Measurements from ENCODE around the gene TMEM30A. TPM values are rescaled to one million over a fixed set of nuclear protein-coding genes. Genes with fewer than 3 reads are reported as not detected.

TMEM30A gene
- total RNA-seq, 2 experiments from 2014 or later = 18.2 to 32.1 TPM

GRCh38 chr6:75235271-75235670 lies 49.3 kb downstream of the TMEM30A start:
- Histone ChIP-seq H4K20me1 (ENCODE audit: insufficient read depth, low read length) (no peaks in the 10 kb centered on the region), H3K4me1 (ENCODE audit: insufficient read depth, low read length, poor library complexity, severe bottlenecking) (no peaks in the 10 kb centered on the region), H3K27ac (ENCODE audit: low read depth, low read length, poor library complexity, severe bottlenecking) (no peak overlapping the region), H3K4me3 (ENCODE audit: low read depth, low read length, poor library complexity, severe bottlenecking) (no peak overlapping the region), H3K4me2 (ENCODE audit: low read length) (no peak overlapping the region), H3K79me2 (ENCODE audit: insufficient read depth, low read depth, low read length) (peaks cover 4% of the 10 kb centered on the region; the same call in 1 of the 2 replicates), H3K9me2 (ENCODE audit: insufficient read depth, low read length) (no peaks in the 10 kb centered on the region), H2AFZ (ENCODE audit: low read length) (no peak overlapping the region), H3K36me3 (ENCODE audit: insufficient read depth, low read length) (peaks cover 44% of the 10 kb centered on the region), H3K9me3 (ENCODE audit: low read length) (no peaks in the 10 kb centered on the region)
- intact Hi-C loops (cut with micrococcal nuclease; ENCODE audit: unreplicated experiment) = no loop called here
- ChIA-PET CTCF (ENCODE audit: unreplicated experiment) (no interaction called here), POLR2A (interaction anchor here (2.3 kb wide), 1 partner anchor 8 kb away, joined by 8 read pairs; the partner anchor contains the start of gene COX7A2)
- DNase-seq (ENCODE audit: low spot score) = no peak
- TF ChIP-seq, protein P1, sequence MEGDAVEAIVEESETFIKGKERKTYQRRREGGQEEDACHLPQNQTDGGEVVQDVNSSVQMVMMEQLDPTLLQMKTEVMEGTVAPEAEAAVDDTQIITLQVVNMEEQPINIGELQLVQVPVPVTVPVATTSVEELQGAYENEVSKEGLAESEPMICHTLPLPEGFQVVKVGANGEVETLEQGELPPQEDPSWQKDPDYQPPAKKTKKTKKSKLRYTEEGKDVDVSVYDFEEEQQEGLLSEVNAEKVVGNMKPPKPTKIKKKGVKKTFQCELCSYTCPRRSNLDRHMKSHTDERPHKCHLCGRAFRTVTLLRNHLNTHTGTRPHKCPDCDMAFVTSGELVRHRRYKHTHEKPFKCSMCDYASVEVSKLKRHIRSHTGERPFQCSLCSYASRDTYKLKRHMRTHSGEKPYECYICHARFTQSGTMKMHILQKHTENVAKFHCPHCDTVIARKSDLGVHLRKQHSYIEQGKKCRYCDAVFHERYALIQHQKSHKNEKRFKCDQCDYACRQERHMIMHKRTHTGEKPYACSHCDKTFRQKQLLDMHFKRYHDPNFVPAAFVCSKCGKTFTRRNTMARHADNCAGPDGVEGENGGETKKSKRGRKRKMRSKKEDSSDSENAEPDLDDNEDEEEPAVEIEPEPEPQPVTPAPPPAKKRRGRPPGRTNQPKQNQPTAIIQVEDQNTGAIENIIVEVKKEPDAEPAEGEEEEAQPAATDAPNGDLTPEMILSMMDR (conservative IDR thresholded peaks at IDR 0.05; ENCODE audit: low read length) = no peak
- no peak for TF ChIP-seq EZH2phosphoT487 (IDR thresholded peaks at IDR 0.05; ENCODE audit: borderline replicate concordance, low read depth, low read length)
- BruUV-seq (replicated peaks) = no TSS peak

DNA sequence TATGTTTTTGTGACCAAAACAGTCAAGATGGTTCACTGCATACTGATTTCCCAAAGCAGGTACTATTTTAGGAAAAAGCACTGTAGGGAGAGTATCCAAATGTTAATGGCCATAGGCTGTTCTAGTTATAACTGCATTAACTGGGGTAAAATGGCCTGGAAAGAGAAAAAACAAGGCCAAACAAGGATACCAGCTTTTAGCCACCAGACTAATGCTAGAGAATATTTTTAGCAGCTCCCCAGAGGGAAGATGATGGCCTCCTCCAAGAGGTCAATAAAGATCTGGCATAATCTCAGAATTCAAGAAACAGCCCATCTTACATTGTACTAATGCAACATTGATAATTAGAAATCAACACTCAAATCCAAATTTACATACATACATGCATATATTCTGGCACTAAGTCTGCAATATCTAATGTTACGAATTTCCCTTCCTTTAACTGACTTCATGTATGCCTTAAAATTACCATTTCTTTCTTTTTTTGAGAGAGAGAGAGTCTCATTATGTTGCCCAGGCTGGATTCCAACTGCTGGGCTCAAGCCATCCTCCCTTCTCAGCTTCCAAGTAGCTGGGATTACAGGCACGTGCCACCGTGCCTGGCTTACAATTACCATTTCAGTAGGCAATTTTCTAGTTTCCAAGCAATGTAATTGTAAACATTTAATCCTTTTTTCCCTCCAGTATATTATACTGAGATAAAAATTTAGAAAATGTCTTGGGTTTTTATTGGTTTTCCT lies 50.3 kb downstream of the TMEM30A start:
- no TSS peak for BruUV-seq (replicated peaks)

More for the DNA sequence above, 50.3 kb downstream of the TMEM30A start:
- ChIA-PET POLR2A (interaction anchor here (2.3 kb wide), 1 partner anchor 9 kb away, joined by 8 read pairs; the partner anchor contains the start of gene COX7A2), CTCF (ENCODE audit: unreplicated experiment) (no interaction called here)
- TF ChIP-seq, protein P1 (conservative IDR thresholded peaks at IDR 0.05; ENCODE audit: low read length) = no peak
- TF ChIP-seq EZH2phosphoT487 (IDR thresholded peaks at IDR 0.05; ENCODE audit: borderline replicate concordance, low read depth, low read length) = no peak
- Histone ChIP-seq H3K79me2 (ENCODE audit: insufficient read depth, low read depth, low read length) (no peaks in the 10 kb centered on the region), H2AFZ (ENCODE audit: low read length) (no peak overlapping the region), H3K36me3 (ENCODE audit: insufficient read depth, low read length) (peaks cover 34% of the 10 kb centered on the region), H3K27ac (ENCODE audit: low read depth, low read length, poor library complexity, severe bottlenecking) (no peak overlapping the region), H3K9me3 (ENCODE audit: low read length) (no peaks in the 10 kb centered on the region), H4K20me1 (ENCODE audit: insufficient read depth, low read length) (no peaks in the 10 kb centered on the region; the same call in 1 of the 2 replicates), H3K4me1 (ENCODE audit: insufficient read depth, low read length, poor library complexity, severe bottlenecking) (no peaks in the 10 kb centered on the region), H3K9me2 (ENCODE audit: insufficient read depth, low read length) (no peaks in the 10 kb centered on the region), H3K4me2 (ENCODE audit: low read length) (no peak overlapping the region), H3K4me3 (ENCODE audit: low read depth, low read length, poor library complexity, severe bottlenecking) (no peak overlapping the region)
- intact Hi-C loops (cut with micrococcal nuclease; ENCODE audit: unreplicated experiment) = no loop called here
- DNase-seq (ENCODE audit: low spot score) = no peak

Data from OCI-LY7 (cell line).